Measurements from ENCODE around the gene IL27RA.
"Not testable (repeated sequence)": the region's sequence is repeated elsewhere in the genome, so short reads cannot be mapped to it uniquely, and the experiment has no call there.

The IL27RA gene

DNA sequence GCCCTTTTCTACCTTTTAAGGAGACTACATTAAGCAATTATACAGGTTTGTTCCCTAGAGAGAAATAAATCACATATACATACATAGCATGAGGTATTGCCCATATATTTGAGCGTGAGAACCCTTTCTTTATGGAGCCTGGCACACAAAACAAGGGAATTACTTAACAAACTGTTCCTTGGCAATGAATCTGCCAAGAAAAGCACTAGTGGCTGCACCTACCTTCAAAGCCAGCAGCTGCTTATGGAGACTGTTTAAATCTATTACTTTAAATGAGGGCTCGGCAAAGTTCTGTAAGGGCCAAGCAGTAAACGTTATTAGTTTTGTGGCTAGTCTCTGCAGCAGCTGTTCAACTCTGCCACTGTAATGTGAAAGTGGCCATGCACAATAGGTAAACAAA, 32.5 kb upstream of the IL27RA start:
- DNase-seq (ENCODE audit: low read depth) = no peak

DNA sequence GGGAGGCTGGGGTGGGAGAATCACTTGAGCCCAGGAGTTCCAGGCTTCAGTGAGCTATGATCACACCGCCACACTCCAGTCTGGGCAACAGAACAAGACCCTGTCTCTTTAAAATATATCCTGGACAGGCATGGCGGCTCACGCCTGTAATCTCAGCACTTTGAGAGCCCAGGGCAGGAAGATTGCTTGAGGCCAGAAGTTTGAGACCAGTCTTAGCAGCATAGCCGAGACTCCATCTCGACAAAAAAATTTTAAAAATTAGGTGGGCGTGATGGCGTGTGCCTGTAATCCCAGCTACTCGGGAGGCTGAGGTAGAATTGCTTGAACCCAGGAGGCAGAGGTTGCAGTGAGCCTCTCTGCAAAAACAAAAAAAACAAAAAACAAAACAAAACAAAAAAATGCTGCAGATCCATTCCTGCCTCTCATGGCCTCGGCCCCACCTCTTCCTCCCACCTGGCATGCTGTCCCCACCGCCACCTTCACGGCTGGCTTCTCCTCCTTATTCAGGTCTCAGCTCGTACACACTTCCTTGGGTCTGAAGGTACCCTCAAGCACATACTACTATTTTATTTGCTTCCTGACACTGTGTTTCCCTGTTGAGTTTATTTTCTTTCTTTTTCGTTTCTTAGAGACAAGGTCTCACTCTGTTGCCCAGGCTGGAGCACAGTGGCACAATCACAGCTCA, 30.7 kb upstream of the IL27RA start:
- no peak for DNase-seq (ENCODE audit: low read depth)

DNA sequence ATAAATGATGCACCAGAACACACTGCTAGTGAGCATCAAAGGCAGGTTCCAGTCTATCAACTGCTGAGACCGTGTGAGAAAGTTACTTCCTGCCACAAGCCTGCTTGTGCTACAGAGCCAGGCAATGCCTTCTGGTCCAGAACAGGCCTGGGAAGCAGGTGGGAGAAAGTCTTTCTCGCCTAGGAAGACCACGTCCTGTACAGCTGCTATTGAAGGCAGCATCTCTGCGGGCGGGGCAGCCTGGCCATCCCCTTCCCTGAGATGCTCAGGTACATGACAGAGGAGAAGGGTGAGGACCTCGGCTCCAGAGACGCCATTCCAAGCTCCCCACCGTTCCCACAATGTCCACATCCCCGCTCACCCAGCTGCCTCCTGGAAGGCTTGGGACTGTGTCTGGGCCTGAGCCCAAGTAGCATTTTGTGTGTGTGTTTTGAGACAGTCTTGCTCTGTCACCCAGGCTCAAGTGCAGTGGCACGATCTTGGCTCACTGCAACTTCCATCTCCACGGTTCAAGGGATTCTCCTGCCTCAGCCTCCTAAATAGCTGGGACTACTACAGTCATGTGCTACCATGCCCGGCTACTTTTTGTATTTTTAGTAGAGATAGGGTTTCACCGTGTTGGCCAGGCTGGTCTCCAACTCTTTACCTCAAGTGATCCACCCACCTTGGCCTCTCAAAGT, 28.9 kb upstream of the IL27RA start:
- no peak for DNase-seq (ENCODE audit: low read depth)

DNA sequence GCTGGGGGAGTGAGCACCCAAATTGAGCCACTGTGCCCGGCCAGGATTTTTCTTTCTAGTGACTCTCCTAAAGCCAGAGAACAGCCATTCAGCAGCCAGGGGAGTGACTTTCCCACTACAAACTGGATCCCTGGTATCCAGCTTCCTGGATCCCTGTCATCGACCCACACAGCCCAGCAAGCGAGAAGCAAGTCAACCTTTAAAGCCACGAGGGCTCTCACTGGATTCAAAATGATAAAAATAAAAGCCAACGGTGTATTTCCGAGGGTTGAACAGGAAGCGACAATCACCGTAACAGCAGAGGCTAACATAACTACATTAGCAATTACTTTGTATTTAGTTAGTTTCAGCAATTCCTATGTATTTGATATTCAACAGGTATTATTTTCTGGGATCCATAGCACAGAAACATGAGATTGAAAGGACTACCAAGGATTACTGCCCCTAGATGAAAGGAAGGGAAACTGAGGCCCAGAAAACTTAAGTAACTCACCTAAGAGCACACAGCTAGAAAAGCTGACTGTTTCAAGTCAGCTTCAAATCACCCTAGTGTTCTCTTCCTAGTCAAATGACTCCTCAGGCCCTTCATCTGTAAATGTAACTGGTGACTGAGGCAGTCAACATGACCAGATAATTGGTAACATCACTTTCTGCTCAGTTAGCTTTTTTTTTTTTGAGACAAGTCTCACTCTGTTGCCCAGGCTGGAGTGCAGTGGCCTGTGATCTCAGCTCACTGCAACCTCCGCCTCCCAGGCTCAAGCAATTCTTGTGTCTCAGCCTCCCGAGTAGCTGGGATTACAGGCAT, 28.1 kb upstream of the IL27RA start:
- DNase-seq (ENCODE audit: low read depth) = no peak

DNA sequence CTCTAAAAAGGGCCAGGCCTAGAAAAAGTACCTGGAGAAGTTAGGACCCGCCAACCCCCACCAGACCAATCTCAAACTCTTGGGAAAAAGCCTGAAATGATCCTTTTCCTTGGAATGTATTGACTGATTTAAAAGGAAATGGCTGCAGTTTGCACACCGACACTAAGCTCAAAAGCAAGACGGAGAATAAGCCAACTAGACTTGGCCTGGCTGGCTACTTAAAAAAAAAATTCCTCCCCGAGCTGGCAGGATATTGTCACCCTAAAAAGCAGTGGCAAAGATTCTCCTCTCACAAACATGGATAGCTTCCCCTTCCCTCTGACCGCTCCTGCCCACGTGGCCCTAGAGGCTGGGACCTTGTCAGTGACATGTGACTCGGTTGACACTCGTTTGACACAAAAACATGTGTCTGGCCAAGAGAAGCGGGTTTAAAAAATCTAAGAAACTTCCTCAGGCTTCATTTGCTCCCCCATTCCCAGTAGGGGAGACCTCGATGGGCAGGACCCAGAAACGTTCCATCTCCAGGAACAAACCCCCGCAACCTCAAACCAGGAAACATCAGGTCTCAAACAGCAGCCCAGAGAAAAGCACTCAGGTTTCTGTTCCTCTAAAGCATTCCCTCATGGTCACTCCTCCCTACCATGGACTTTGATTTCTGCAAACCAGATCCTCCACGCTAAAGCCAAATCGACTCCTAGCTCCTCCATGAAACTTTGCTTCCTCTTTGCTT, 26.8 kb upstream of the IL27RA start:
- DNase-seq (ENCODE audit: low read depth) = no peak

DNA sequence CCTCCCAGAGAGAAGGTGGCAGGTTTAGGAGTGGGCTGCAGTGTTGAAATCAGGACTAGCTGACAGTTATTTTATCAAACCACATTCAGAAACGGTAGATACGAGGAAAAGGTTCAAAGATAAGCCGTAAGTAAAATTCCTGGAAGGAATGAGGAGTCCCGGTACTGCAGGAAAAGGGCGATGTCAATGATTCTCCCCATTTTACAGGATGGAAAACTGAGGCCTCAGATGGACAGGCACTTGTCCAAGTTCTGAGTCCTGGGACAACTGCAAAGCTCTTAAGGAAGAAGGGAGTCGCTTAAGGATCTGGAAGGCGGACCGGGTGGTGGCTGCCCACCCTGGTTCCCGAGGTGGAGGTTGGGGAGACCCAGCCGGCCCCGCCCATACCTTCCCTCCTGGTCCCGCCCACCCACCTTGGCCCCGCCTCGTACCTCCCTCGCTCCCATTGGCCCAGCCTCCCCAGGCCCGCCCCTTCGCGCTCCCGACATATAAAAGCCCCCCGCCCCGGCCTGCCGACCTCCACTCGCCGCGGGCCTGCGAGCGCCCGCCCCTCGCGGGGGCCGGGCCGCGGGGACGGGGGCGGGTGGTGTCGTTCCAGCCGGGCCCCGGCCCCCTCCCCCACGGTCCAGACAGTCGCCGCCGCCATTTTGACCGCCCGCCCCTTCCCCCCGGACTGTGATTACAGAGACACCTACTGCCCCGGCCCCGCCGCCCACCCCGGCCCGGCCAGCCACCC, 26.0 kb upstream of the IL27RA start:
- DNase-seq (ENCODE audit: low read depth) = peak; percentile 77

DNA sequence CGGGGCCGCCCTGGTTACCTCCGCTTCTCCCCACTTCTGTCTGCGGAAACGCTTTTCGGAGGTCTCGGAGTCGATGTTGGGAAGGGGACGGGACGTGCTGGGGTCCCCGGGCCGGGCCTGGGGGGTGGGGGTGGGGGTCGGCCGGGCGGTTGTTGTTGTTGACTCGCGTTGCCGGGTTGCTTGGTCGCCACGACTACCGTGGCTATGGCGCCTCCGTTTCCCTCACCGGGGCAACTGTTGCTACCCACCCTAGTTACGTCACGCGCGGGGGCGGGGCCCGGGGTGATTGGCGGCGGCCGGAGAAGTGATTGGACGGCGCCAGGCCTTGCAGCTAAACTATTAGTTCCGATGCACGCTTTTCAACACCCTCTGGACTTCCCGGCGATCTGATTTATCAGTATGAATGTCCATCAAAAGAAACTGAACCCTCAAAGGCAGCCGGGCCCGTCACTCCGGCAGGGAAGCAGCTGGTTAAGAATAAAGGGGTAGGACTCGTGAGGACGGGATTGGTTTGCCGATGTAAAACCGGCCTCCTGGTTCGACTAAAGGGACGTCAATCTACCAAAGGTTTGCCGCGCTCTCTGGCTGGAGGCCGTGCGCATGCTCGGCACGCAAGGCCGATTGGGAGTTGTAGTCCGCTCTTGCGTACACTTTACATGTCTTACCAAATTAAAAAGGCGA, 25.3 kb upstream of the IL27RA start, which contains the start of gene RFX1:
RFX1 (minus strand) TSS at position 236 of the 681 bp plus-strand sequence. CDS start 12,477 bp downstream, outside the sequence.
- peak; percentile 100 for DNase-seq (ENCODE audit: low read depth)

DNA sequence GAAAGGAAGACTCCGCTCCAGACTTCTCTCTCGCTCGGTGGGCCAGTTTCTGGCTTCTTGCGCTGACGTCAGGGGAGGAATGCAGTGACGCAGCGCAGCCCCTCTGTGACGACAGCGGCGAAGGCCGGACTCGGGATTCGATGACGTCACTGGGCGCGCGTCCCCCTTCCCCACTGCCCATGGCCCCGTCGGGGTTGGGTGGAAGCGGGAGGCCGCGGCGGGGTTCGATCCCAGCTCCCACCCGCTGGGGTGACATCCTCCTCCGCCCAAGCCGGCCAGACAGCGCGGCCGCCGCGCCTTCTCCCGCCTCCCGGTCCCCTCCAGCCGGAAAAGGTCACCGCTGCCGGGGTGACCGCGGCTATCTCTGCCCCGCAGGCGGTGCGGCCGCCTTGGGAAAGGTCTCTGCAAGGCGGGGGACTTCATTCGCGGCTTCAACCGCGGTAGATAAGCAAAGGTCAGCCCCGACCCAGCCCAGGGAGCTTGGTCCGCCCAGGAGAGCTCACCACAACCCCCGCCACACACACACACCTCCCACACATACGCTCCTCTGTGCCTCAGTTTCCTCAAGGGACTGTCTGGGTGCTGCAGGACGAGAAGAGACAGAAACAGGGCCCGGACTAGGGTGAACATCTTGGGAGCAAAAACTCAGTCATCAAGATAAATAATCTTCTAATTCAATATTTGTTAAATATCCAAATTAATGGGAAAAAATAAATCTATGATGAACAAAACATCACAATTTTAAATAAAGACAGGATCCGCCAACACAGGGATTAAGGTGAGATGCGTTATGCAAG, 24.6 kb upstream of the IL27RA start:
- peak; percentile 30 for DNase-seq (ENCODE audit: low read depth)

DNA sequence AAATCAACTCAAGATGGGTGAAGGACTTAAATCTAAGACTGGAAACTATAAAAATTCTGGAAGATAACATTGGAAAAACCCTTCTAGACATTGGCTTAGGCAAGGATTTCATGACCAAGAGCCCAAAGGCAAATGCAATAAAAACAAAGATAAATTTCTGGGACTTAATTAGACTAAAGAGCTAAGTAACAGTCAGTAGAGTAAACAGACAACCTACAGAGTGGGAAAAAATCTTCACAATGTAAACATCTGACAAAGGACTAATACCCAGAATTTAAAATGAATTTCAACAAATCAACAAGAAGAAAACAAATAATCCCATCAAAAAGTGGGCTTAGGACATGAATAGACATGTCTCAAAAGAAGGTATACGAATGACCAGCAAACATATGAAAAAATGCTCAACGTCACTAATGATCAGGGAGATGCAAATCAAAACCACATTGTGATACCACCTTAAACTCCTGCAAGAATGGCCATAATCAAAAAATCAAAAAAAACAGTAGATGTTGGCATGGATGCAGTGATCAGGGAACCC, 19.1 kb upstream of the IL27RA start:
- no peak for DNase-seq (ENCODE audit: low read depth)

DNA sequence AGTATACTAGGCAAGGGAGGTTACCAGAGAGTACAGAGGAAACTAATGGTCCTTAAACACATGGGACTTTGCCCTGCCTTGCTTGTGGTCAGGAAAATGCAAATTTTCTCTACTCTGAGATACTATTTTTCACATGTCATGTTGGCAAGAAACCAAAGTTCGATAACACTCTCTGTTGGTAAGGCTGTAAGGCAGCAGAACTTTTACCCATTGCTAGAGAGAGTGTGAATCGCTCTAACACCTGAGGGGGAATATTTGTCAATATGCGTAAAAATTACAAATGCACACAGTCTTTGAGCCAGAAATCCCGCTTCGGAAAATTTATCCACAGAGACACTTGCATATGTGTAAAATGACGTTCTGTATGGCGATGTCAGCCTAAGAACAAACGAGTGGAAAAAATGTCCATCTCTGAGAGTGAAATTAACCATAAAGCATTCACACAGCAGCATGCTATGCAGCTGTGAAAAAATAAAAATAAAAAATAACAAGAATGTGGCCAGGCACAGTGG, 16.0 kb upstream of the IL27RA start:
- DNase-seq (ENCODE audit: low read depth) = no peak

DNA sequence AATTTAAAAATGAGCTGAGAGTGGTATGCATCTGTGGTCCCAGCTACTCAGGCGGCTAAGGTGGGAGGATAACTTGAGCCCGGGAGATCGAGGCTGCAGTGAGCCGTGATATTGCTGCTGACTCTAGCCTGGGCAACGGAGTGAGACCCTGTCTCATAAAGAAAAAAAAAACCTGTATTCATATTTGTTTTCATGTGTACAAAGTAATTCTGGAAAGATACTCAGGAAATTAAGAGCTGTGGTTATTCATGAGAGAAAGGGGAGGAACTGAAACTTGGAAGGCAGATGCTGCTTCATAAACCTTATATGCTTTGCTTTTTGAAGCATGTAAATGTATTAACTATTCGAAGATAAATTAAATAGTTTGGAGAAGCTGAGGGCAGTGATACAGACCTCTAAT, 12.5 kb upstream of the IL27RA start:
- DNase-seq (ENCODE audit: low read depth) = no peak

DNA sequence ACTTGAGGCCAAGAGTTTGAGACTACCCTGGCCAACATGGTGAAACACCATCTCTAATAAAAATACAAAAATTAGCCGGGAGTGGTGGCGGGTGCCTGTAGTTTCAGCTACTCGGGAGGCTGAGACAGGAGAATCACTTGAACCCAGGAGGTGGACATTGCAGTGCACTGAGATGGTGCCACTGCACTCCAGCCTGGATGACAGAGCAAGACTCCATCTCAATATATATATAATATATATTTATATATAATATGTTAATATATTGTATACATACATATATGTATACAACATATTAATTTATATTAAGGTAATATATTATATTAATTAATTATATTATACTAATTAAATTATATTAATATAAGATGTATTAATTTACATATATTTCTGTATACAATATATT, 11.8 kb upstream of the IL27RA start:
- not testable (repeated sequence) for DNase-seq (ENCODE audit: low read depth)

DNA sequence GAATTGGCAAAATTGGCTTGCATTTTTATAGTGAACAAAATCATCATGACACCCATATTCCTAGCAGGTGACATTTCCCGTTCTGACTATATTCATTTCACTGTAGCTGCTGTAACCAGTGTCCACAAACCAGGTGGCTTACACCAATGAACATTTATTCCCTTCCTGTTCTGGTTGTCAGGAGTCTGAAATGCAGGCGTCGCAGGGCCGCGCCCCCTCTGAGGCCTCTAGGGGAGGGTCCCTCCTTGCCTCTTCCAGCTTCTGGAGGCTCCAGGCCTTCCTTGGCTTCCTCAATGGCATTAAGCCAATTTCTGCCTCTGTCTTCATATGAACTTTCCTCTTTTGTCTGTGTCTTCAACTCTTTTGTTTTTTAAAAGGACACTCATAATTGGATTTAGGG, 10.1 kb upstream of the IL27RA start:
- DNase-seq (ENCODE audit: low read depth) = no peak

DNA sequence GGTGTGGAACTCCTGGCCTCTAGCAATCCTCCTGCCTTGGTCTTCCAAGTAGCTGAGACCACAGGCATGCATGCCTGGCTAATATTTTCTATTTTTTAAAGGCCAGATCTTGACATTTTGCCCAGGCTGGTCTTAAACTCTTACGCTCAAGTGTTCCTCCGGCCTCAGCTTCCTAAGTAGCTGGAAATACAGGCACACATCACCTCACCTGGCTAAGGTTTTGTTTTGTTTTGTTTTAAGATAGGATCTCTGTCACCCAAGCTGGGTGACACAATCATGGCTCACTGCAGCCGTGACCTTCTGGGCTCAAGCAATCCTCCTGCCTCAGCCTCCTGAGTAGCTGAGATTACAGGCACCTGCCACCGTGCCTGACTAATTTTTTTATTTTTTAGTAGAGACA, 9.1 kb upstream of the IL27RA start:
- DNase-seq (ENCODE audit: low read depth) = peak; percentile 57

DNA sequence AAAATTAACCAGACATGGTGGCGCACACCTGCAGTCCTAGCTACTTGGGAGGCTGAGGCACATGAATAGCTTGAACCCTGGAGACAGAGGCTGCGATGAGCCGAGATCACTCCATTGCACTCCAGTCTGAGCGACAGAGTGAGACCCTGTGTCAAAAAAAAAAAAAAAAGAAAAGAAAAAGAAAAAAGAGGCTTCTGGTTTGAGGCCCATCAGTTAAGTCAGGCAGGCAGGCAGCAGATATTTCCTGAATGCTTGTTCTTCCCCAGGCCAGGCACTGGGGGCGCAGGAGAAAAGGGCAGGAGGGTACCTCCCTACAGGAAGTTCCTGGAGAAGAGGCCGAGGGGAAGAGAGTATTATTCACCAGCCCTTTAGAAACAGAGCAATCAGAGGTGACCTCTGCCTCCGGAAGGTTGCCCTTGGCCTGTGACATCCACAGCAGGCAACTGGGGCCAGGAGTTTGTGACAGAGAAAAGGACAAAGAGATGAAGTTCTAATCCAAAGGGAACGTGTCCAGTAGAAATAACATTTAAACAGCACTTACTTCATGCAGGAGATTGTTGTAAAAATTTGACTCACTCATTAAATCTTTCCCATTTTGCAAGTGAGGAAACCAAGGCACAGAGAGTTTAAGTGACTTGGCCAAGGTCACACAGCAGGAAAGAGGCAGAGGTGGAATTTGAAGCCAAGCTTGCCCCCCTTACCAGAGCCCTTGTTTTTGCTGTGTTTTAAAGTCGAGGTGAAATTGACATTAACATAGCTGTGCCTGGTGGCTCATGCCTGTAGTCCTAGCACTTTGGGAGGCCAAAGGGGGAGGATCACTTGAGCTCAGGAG, 7.9 kb upstream of the IL27RA start:
- peak; percentile 64 for DNase-seq (ENCODE audit: low read depth)

DNA sequence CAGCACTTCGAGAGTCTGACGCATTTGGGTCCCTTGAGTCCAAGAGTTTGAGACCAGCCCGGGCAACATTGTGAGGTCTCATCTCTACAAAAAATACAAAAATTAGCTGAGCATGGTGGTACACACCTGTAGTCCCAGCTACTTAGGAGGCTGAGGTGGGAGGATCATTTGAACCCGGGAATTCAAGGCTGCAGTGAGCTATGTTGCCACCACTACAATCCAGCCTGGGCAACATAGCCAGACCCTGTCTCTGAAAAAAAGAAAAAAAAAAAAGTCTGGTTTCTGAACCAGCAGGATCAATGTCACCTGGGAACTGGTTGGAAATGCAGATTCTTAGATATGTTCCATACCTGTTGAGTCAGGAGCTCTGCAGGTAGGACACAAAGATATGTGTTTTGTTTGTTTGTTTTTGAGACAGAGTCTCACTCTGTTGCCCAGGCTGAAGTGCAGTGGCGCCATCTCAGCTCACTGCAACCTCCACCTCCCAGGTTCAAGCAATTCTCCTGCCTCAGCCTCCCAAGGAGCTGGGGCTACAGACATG, 4.8 kb upstream of the IL27RA start:
- not testable (repeated sequence) for DNase-seq (ENCODE audit: low read depth)

DNA sequence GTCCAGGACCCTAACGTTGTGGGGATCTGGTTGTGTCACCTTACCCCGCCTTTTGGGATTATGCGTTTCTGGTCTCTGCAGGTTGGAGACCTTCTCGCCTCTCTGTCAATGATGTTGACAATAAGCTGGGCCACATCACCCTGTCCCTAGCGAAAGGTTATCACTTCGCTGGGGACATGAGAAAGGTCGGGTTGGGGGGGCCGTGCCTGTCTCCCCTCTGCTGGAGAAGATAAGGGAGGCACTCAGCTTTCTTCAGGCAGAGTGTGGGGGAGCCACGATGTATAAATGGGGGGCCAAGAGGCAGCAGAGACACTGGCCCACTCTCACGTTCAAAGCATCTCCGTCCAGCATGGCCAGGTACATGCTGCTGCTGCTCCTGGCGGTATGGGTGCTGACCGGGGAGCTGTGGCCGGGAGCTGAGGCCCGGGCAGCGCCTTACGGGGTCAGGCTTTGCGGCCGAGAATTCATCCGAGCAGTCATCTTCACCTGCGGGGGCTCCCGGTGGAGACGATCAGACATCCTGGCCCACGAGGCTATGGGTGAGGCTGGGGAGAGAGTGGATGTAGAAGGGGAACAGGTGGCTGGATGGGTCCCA, 3.6 kb upstream of the IL27RA start, which contains the start of gene RLN3:
RLN3 (plus strand) TSS at position 293 of the 595 bp plus-strand sequence; CDS start at position 350, 57 bp downstream.
- no peak for DNase-seq (ENCODE audit: low read depth)

DNA sequence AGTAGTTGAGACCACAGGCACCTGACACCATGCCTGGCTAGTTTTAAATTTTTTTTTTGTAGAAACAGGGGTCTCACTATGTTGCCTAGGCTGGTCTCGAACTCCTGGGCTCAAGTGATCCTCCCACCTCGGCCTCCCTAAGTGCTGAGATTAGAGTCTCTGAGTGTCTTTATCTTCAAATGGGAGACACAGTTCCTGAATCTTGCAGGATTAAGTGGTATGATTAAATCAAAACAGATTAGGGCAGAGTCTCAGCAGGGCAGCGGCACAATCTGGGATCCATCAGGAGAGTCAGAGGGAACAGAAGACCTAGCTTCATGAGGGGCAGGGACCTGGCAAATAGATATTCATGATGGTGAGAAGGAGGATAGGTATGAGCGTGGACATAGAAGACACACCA, 2.7 kb upstream of the IL27RA start:
- DNase-seq (ENCODE audit: low read depth) = no peak
